ENCODE data around the gene MRPL16. TPM values are rescaled to one million over a fixed set of nuclear protein-coding genes. Genes with fewer than 3 reads are reported as not detected.

MRPL16 gene
- total RNA-seq, 1 experiment from 2014 or later, result 78.9 TPM

DNA sequence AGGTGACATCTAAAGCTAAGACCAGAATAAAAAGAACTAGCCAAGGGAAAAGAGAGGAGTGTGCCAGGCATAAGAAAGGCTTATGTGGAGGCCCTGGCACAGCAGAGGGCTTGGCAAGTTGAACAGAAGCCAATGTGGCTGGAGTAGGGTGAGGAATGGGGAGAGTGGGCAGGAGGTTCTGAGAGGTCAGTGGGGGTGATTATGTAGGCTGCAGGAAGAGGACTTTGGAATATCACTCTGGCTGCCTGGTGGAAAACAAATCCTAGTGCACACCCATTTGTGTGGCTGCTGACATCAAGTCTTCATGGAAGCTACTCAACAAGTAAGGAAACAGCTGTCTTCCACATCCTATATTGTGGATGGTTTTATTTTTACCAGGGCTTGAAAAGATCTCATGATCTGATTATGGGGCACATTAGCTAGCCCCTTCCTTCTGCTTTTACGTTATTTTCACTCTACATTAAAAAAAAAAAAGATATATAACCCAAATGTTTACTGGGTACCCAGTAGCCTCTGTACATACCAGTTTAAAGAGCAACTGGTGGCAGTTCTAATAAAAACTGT is 3.4 kb downstream of the MRPL16 start:
- H3K4me1 Mint-ChIP-seq, result peaks cover 19% of the 10 kb centered on the region
- no peak for ATAC-seq
- CTCF ChIA-PET, result no interaction called here
- DNase-seq (ENCODE audit: low spot score), result no peak
- H3K4me3 Mint-ChIP-seq, result no peak overlapping the region
- peaks cover 36% of the 10 kb centered on the region for H3K36me3 Mint-ChIP-seq
- no peaks in the 10 kb centered on the region for H3K9me3 Mint-ChIP-seq
- no peak for TF ChIP-seq MXD4 (CRISPR knock-in tag; IDR thresholded peaks at IDR 0.05; ENCODE audit: borderline replicate concordance)
- TF ChIP-seq, protein P1, sequence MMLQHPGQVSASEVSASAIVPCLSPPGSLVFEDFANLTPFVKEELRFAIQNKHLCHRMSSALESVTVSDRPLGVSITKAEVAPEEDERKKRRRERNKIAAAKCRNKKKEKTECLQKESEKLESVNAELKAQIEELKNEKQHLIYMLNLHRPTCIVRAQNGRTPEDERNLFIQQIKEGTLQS (CRISPR knock-in tag; conservative IDR thresholded peaks at IDR 0.05), result no peak
- no peak for TF ChIP-seq ZNF396 (CRISPR knock-in tag; IDR thresholded peaks at IDR 0.05; ENCODE audit: borderline replicate concordance)
- no peak for TF ChIP-seq JUN (CRISPR knock-in tag; IDR thresholded peaks at IDR 0.05)
- no peak for TF ChIP-seq CREM (CRISPR knock-in tag; IDR thresholded peaks at IDR 0.05)
- TF ChIP-seq TEAD1 (CRISPR knock-in tag; IDR thresholded peaks at IDR 0.05), result no peak
- TF ChIP-seq, protein P2, sequence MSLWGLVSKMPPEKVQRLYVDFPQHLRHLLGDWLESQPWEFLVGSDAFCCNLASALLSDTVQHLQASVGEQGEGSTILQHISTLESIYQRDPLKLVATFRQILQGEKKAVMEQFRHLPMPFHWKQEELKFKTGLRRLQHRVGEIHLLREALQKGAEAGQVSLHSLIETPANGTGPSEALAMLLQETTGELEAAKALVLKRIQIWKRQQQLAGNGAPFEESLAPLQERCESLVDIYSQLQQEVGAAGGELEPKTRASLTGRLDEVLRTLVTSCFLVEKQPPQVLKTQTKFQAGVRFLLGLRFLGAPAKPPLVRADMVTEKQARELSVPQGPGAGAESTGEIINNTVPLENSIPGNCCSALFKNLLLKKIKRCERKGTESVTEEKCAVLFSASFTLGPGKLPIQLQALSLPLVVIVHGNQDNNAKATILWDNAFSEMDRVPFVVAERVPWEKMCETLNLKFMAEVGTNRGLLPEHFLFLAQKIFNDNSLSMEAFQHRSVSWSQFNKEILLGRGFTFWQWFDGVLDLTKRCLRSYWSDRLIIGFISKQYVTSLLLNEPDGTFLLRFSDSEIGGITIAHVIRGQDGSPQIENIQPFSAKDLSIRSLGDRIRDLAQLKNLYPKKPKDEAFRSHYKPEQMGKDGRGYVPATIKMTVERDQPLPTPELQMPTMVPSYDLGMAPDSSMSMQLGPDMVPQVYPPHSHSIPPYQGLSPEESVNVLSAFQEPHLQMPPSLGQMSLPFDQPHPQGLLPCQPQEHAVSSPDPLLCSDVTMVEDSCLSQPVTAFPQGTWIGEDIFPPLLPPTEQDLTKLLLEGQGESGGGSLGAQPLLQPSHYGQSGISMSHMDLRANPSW (CRISPR knock-in tag; conservative IDR thresholded peaks at IDR 0.05; ENCODE audit: low read depth), result no peak
- TF ChIP-seq, protein P3, sequence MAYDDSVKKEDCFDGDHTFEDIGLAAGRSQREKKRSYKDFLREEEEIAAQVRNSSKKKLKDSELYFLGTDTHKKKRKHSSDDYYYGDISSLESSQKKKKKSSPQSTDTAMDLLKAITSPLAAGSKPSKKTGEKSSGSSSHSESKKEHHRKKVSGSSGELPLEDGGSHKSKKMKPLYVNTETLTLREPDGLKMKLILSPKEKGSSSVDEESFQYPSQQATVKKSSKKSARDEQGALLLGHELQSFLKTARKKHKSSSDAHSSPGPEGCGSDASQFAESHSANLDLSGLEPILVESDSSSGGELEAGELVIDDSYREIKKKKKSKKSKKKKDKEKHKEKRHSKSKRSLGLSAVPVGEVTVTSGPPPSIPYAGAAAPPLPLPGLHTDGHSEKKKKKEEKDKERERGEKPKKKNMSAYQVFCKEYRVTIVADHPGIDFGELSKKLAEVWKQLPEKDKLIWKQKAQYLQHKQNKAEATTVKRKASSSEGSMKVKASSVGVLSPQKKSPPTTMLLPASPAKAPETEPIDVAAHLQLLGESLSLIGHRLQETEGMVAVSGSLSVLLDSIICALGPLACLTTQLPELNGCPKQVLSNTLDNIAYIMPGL (CRISPR knock-in tag; IDR thresholded peaks at IDR 0.05), result no peak
- TF ChIP-seq, protein P4, sequence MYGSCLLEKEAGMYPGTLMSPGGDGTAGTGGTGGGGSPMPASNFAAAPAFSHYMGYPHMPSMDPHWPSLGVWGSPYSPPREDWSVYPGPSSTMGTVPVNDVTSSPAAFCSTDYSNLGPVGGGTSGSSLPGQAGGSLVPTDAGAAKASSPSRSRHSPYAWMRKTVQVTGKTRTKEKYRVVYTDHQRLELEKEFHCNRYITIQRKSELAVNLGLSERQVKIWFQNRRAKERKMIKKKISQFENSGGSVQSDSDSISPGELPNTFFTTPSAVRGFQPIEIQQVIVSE (CRISPR knock-in tag; IDR thresholded peaks at IDR 0.05; ENCODE audit: borderline replicate concordance), result no peak
- TF ChIP-seq, protein P5, sequence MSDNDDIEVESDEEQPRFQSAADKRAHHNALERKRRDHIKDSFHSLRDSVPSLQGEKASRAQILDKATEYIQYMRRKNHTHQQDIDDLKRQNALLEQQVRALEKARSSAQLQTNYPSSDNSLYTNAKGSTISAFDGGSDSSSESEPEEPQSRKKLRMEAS (CRISPR knock-in tag; IDR thresholded peaks at IDR 0.05), result no peak
- no peak for TF ChIP-seq NR1H2 (CRISPR knock-in tag; IDR thresholded peaks at IDR 0.05)
- H3K27ac Mint-ChIP-seq, result peak overlapping the region; percentile 46; the same call in 1 of the 2 replicates
- H3K27me3 Mint-ChIP-seq (ENCODE audit: low read depth), result no peaks in the 10 kb centered on the region
- POLR2A ChIA-PET, result no interaction called here

DNA sequence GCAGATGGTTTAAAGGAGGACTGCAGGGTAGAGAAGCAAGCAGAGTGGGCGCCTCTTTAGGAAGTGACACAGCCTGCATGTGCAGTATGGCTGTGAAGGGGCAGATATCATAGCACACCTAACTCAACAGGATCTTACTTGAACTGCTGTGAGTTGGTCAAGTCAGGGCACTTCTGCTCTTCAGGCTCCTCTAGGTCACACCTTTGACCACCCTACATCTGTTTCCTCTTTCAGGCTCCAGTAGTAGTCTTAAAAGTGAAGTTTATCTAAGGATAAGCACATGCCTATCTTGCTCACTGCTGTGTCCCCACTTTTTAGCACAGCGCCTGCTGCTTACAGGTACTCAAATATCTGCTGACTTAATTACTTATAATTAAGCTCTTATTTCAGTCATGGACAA is 6.5 kb downstream of the MRPL16 start:
- Mint-ChIP-seq H3K27me3 (ENCODE audit: low read depth) (no peaks in the 10 kb centered on the region), H3K27ac (no peak overlapping the region), H3K4me1 (peaks cover 4% of the 10 kb centered on the region; the same call in 1 of the 2 replicates), H3K9me3 (no peaks in the 10 kb centered on the region), H3K4me3 (no peak overlapping the region), H3K36me3 (peaks cover 47% of the 10 kb centered on the region)
- CTCF ChIA-PET, result interaction anchor here (2.0 kb wide), 1 partner anchor 115 kb away, joined by 7 read pairs; no protein-coding TSS in a partner anchor
- ATAC-seq (no peak), DNase-seq (ENCODE audit: low spot score) (no peak)
- TF ChIP-seq, protein P6, sequence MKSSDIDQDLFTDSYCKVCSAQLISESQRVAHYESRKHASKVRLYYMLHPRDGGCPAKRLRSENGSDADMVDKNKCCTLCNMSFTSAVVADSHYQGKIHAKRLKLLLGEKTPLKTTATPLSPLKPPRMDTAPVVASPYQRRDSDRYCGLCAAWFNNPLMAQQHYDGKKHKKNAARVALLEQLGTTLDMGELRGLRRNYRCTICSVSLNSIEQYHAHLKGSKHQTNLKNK (CRISPR knock-in tag; IDR thresholded peaks at IDR 0.05), result no peak
- no peak for TF ChIP-seq RORB (CRISPR knock-in tag; IDR thresholded peaks at IDR 0.05)
- TF ChIP-seq TP53 (CRISPR knock-in tag; IDR thresholded peaks at IDR 0.05), result no peak
- TF ChIP-seq, protein P7, sequence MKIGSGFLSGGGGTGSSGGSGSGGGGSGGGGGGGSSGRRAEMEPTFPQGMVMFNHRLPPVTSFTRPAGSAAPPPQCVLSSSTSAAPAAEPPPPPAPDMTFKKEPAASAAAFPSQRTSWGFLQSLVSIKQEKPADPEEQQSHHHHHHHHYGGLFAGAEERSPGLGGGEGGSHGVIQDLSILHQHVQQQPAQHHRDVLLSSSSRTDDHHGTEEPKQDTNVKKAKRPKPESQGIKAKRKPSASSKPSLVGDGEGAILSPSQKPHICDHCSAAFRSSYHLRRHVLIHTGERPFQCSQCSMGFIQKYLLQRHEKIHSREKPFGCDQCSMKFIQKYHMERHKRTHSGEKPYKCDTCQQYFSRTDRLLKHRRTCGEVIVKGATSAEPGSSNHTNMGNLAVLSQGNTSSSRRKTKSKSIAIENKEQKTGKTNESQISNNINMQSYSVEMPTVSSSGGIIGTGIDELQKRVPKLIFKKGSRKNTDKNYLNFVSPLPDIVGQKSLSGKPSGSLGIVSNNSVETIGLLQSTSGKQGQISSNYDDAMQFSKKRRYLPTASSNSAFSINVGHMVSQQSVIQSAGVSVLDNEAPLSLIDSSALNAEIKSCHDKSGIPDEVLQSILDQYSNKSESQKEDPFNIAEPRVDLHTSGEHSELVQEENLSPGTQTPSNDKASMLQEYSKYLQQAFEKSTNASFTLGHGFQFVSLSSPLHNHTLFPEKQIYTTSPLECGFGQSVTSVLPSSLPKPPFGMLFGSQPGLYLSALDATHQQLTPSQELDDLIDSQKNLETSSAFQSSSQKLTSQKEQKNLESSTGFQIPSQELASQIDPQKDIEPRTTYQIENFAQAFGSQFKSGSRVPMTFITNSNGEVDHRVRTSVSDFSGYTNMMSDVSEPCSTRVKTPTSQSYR (CRISPR knock-in tag; IDR thresholded peaks at IDR 0.05), result no peak
- POLR2A ChIA-PET, result no interaction called here
